Measurements from ENCODE around the gene MED13L. TPM values are rescaled to one million over a fixed set of nuclear protein-coding genes. Genes with fewer than 3 reads are reported as not detected.

MED13L gene
- polyA plus RNA-seq, 1 donor (not counting 4 experiments of a cell fraction or from before 2014, with no cell fraction given), result 31.7 TPM

GRCh38 chr12:116145451-116145850 lies 132.0 kb downstream of the MED13L start:
- TF ChIP-seq CTCF (optimal IDR thresholded peaks at IDR 0.05 in 1 of 3, IDR thresholded peaks at IDR 0.05 in 1 of 3, conservative IDR thresholded peaks at IDR 0.05 in 1 of 3; ENCODE audit: extremely low read depth in 1 of 3, insufficient read depth in 2 of 3, low read length in 3 of 3) (no peak), EZH2 (IDR thresholded peaks at IDR 0.05; ENCODE audit: low read length) (no peak)
- H3K27ac ChIP-seq (ENCODE audit: control insufficient read depth, insufficient read depth, low read length), result no peak overlapping the region
- H3K4me3 ChIP-seq (ENCODE audit: control insufficient read depth in 2 of 3, extremely low read depth in 1 of 3, insufficient read depth in 2 of 3, low read depth in 1 of 3, low read length in 3 of 3), result no peak overlapping the region
- H3K4me1 ChIP-seq (ENCODE audit: control insufficient read depth, extremely low read depth, insufficient read depth, low read length), result peaks cover 32% of the 10 kb centered on the region
- H2AFZ ChIP-seq (ENCODE audit: control insufficient read depth, low read length), result no peak overlapping the region
- H3K9ac ChIP-seq (ENCODE audit: control insufficient read depth, extremely low read depth, insufficient read depth, low read length), result no peak overlapping the region
- DNase-seq (ENCODE audit: low read depth, low spot score) (no peak), FAIRE-seq (no peak)
- H3K79me2 ChIP-seq (ENCODE audit: control insufficient read depth, insufficient read depth, low read length), result peaks cover 86% of the 10 kb centered on the region
- H3K9me1 ChIP-seq (ENCODE audit: control insufficient read depth, extremely low read depth, insufficient read depth, low read length), result peaks cover 2% of the 10 kb centered on the region
- no peaks in the 10 kb centered on the region for H3K36me3 ChIP-seq (ENCODE audit: control insufficient read depth in 2 of 2, extremely low read depth in 1 of 2, insufficient read depth in 2 of 2, low read length in 2 of 2)
- no peaks in the 10 kb centered on the region for H4K20me1 ChIP-seq (ENCODE audit: control insufficient read depth, extremely low read depth, insufficient read depth, low read length)
- no peaks in the 10 kb centered on the region for H3K9me3 ChIP-seq (ENCODE audit: control insufficient read depth, low read depth, low read length)
- H3K27me3 ChIP-seq (ENCODE audit: control insufficient read depth, extremely low read depth, insufficient read depth, low read length), result no peaks in the 10 kb centered on the region
- dilution Hi-C loops (cut with MboI; ENCODE audit: extremely low pct_ligation_motif_present, low sequenced_read_pairs), result no loop called here
- no peak overlapping the region for H3K4me2 ChIP-seq (ENCODE audit: control insufficient read depth, extremely low read depth, insufficient read depth, low read depth, low read length)

- H3K36me3 ChIP-seq (ENCODE audit: control insufficient read depth in 2 of 2, extremely low read depth in 1 of 2, insufficient read depth in 2 of 2, low read length in 2 of 2), result no peaks in the 10 kb centered on the region
- no peak overlapping the region for H3K4me3 ChIP-seq (ENCODE audit: control insufficient read depth in 2 of 3, extremely low read depth in 1 of 3, insufficient read depth in 2 of 3, low read depth in 1 of 3, low read length in 3 of 3)
- H4K20me1 ChIP-seq (ENCODE audit: control insufficient read depth, extremely low read depth, insufficient read depth, low read length), result no peaks in the 10 kb centered on the region
- FAIRE-seq (peak; percentile 49), DNase-seq (ENCODE audit: low read depth, low spot score) (no peak)
- dilution Hi-C loops (cut with MboI; ENCODE audit: extremely low pct_ligation_motif_present, low sequenced_read_pairs), result no loop called here
- H3K9me3 ChIP-seq (ENCODE audit: control insufficient read depth, low read depth, low read length), result no peaks in the 10 kb centered on the region
- H3K9me1 ChIP-seq (ENCODE audit: control insufficient read depth, extremely low read depth, insufficient read depth, low read length), result peaks cover 2% of the 10 kb centered on the region
- TF ChIP-seq CTCF (optimal IDR thresholded peaks at IDR 0.05 in 1 of 3, IDR thresholded peaks at IDR 0.05 in 1 of 3, conservative IDR thresholded peaks at IDR 0.05 in 1 of 3; ENCODE audit: extremely low read depth in 1 of 3, insufficient read depth in 2 of 3, low read length in 3 of 3) (no peak), EZH2 (IDR thresholded peaks at IDR 0.05; ENCODE audit: low read length) (no peak)
- no peaks in the 10 kb centered on the region for H3K27me3 ChIP-seq (ENCODE audit: control insufficient read depth, extremely low read depth, insufficient read depth, low read length)
- peaks cover 87% of the 10 kb centered on the region for H3K79me2 ChIP-seq (ENCODE audit: control insufficient read depth, insufficient read depth, low read length)
- H3K4me1 ChIP-seq (ENCODE audit: control insufficient read depth, extremely low read depth, insufficient read depth, low read length), result peaks cover 32% of the 10 kb centered on the region
- no peak overlapping the region for H2AFZ ChIP-seq (ENCODE audit: control insufficient read depth, low read length)
- no peak overlapping the region for H3K9ac ChIP-seq (ENCODE audit: control insufficient read depth, extremely low read depth, insufficient read depth, low read length)
- peak overlapping the region; percentile 69 for H3K4me2 ChIP-seq (ENCODE audit: control insufficient read depth, extremely low read depth, insufficient read depth, low read depth, low read length)
- H3K27ac ChIP-seq (ENCODE audit: control insufficient read depth, insufficient read depth, low read length), result peak overlapping the region; percentile 68
Observed at GRCh38 chr12:116144384-116144783, 133.1 kb downstream of the MED13L start.

Measured in keratinocyte (primary cell).